Measurements from ENCODE around the gene AGPAT4. TPM values are rescaled to one million over a fixed set of nuclear protein-coding genes. Genes with fewer than 3 reads are reported as not detected.

Gene AGPAT4
- total and polyA plus RNA-seq, 4 donors = 3.7 to 32.8 (median 9.7) TPM

DNA sequence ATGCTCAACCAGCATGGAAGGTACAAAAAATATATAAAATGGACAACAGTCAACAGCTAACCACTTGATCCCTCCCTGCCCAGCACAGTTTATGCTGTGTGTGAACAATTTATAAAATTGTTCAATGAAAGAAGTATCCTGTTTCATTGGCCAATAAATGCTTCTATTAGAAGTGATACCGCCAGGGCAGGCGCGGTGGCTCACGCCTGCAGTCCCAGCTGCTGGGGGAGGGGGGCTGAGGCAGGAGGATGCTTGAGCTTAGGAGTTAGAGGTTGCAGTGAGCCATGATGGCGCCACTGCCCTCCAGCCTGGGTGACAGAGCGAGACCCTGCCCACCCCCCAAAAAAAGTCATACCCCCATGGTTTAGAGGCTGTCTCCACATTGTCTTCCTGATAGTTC lies 4.6 kb downstream of the AGPAT4 start:
- peaks cover 0 to 2% (median 0%) of the 10 kb centered on the region in 4 donors for H3K36me3 ChIP-seq (ENCODE audit: control insufficient read depth in 4 of 4, insufficient read depth in 4 of 4, low read length in 4 of 4)
- DNase-seq (no peak), ATAC-seq (ENCODE audit: insufficient read depth, low FRiP score) (no peak)
- WGBS, 2 donors = 98 to 99% methylated on average over 6 of the region's 6 CpGs
- TF ChIP-seq, protein P1, sequence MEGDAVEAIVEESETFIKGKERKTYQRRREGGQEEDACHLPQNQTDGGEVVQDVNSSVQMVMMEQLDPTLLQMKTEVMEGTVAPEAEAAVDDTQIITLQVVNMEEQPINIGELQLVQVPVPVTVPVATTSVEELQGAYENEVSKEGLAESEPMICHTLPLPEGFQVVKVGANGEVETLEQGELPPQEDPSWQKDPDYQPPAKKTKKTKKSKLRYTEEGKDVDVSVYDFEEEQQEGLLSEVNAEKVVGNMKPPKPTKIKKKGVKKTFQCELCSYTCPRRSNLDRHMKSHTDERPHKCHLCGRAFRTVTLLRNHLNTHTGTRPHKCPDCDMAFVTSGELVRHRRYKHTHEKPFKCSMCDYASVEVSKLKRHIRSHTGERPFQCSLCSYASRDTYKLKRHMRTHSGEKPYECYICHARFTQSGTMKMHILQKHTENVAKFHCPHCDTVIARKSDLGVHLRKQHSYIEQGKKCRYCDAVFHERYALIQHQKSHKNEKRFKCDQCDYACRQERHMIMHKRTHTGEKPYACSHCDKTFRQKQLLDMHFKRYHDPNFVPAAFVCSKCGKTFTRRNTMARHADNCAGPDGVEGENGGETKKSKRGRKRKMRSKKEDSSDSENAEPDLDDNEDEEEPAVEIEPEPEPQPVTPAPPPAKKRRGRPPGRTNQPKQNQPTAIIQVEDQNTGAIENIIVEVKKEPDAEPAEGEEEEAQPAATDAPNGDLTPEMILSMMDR (IDR thresholded peaks at IDR 0.05; ENCODE audit: control extremely low read depth, extremely low read depth) = no peak
- no peak overlapping the region for H3K27ac ChIP-seq (ENCODE audit: low read depth in 1 of 2, low read length in 1 of 2)
- H3K4me1 ChIP-seq (ENCODE audit: control insufficient read depth in 5 of 5, insufficient read depth in 5 of 5, low read length in 5 of 5) = peaks cover 0 to 16% (median 0%) of the 10 kb centered on the region in 5 donors
- H3K9ac ChIP-seq (ENCODE audit: insufficient read depth in 1 of 2, low read length in 2 of 2) = no peak overlapping the region
- no peaks in the 10 kb centered on the region for H3K27me3 ChIP-seq (ENCODE audit: control insufficient read depth in 3 of 3, insufficient read depth in 3 of 3, low read length in 2 of 3)
- H3K9me3 ChIP-seq (ENCODE audit: control insufficient read depth in 4 of 4, insufficient read depth in 3 of 4, low read length in 3 of 4) = no peaks in the 10 kb centered on the region
- no peak overlapping the region for H3K4me3 ChIP-seq

GRCh38 chr6:161268531-161269210 lies 5.2 kb downstream of the AGPAT4 start:
- WGBS, 2 donors = 79 to 84% methylated on average over 7 of the region's 7 CpGs
- H3K9me3 ChIP-seq (ENCODE audit: control insufficient read depth in 4 of 4, insufficient read depth in 3 of 4, low read length in 3 of 4) = no peaks in the 10 kb centered on the region
- DNase-seq (no peak), ATAC-seq (ENCODE audit: insufficient read depth, low FRiP score) (no peak)
- H3K9ac ChIP-seq (ENCODE audit: insufficient read depth in 1 of 2, low read length in 2 of 2) = no peak overlapping the region
- H3K4me1 ChIP-seq (ENCODE audit: control insufficient read depth in 5 of 5, insufficient read depth in 5 of 5, low read length in 5 of 5) = peaks cover 0 to 15% (median 0%) of the 10 kb centered on the region in 5 donors
- TF ChIP-seq, protein P1 (IDR thresholded peaks at IDR 0.05; ENCODE audit: control extremely low read depth, extremely low read depth) = no peak
- no peaks in the 10 kb centered on the region for H3K27me3 ChIP-seq (ENCODE audit: control insufficient read depth in 3 of 3, insufficient read depth in 3 of 3, low read length in 2 of 3)
- H3K27ac ChIP-seq (ENCODE audit: low read depth in 1 of 2, low read length in 1 of 2) = no peak overlapping the region
- peaks cover 0 to 2% (median 0%) of the 10 kb centered on the region in 4 donors for H3K36me3 ChIP-seq (ENCODE audit: control insufficient read depth in 4 of 4, insufficient read depth in 4 of 4, low read length in 4 of 4)
- H3K4me3 ChIP-seq = no peak overlapping the region

GRCh38 chr6:161266513-161267230 lies 7.2 kb downstream of the AGPAT4 start:
- H3K9me3 ChIP-seq (ENCODE audit: control insufficient read depth in 4 of 4, insufficient read depth in 3 of 4, low read length in 3 of 4) = no peaks in the 10 kb centered on the region
- peaks cover 0 to 2% (median 0%) of the 10 kb centered on the region in 5 donors for H3K4me1 ChIP-seq (ENCODE audit: control insufficient read depth in 5 of 5, insufficient read depth in 5 of 5, low read length in 5 of 5)
- no peaks in the 10 kb centered on the region for H3K27me3 ChIP-seq (ENCODE audit: control insufficient read depth in 3 of 3, insufficient read depth in 3 of 3, low read length in 2 of 3)
- no peak for DNase-seq
- no peak overlapping the region for H3K4me3 ChIP-seq
- no peak overlapping the region for H3K9ac ChIP-seq (ENCODE audit: insufficient read depth in 1 of 2, low read length in 2 of 2)
- H3K27ac ChIP-seq (ENCODE audit: low read depth in 1 of 2, low read length in 1 of 2) = no peak overlapping the region
- 90 to 96% methylated on average over 9 of the region's 9 CpGs for WGBS, 2 donors
- TF ChIP-seq, protein P1 (IDR thresholded peaks at IDR 0.05; ENCODE audit: control extremely low read depth, extremely low read depth) = no peak
- ATAC-seq (ENCODE audit: insufficient read depth, low FRiP score) = no peak
- H3K36me3 ChIP-seq (ENCODE audit: control insufficient read depth in 4 of 4, insufficient read depth in 4 of 4, low read length in 4 of 4) = peaks cover 0 to 4% (median 0%) of the 10 kb centered on the region in 4 donors

Measured in lung (tissue), 12 donors.